Neural crest cell (in vitro differentiated cells): ENCODE results near the gene DCUN1D1. TPM values are rescaled to one million over a fixed set of nuclear protein-coding genes. Genes with fewer than 3 reads are reported as not detected.

Source experiments
- DNase-seq: peaks from one replicate; pipeline ENCODE4 v3.0.0; 2021; ENCODE audit warnings: low read depth, mixed read lengths, low spot score
- H3K27ac Mint-ChIP-seq: one replicate; pipeline ENCODE4 v1.8.0; 2021; ENCODE audit warnings: mild to moderate bottlenecking, mixed read lengths; ENCODE audit not compliant: unreplicated experiment
- H3K27me3 Mint-ChIP-seq: 2 replicates; pipeline ENCODE4 v1.8.0; 2021; ENCODE audit warnings: low read depth, mild to moderate bottlenecking, mixed read lengths
- H3K36me3 Mint-ChIP-seq: 2 replicates; pipeline ENCODE4 v1.8.0; 2021; ENCODE audit warnings: low read depth, mild to moderate bottlenecking, mixed read lengths
- H3K4me1 Mint-ChIP-seq: 2 replicates; pipeline ENCODE4 v1.8.0; 2021; ENCODE audit warnings: mixed read lengths
- H3K4me3 Mint-ChIP-seq: one replicate; pipeline ENCODE4 v1.8.0; 2021; ENCODE audit warnings: mild to moderate bottlenecking, mixed read lengths
- H3K9me3 Mint-ChIP-seq: 2 replicates; pipeline ENCODE4 v1.8.0; 2021; ENCODE audit warnings: mixed read lengths
- total RNA-seq: library from RNA; stranded (reverse); gene quantifications from 2 replicates; pipeline ENCODE4 v1.2.1, GENCODE V29; 2021
- TF ChIP-seq, protein P1 (sequence below): fragments of 200-600 bp; sonication (generic); conservative IDR thresholded peaks from 2 replicates; pipeline ENCODE4 v1.5.0; 2021; ENCODE audit warnings: antibody characterized with exemption, mild to moderate bottlenecking

DCUN1D1 gene
- total RNA-seq, 1 donor from 2014 or later: 48.3 TPM

DNA sequence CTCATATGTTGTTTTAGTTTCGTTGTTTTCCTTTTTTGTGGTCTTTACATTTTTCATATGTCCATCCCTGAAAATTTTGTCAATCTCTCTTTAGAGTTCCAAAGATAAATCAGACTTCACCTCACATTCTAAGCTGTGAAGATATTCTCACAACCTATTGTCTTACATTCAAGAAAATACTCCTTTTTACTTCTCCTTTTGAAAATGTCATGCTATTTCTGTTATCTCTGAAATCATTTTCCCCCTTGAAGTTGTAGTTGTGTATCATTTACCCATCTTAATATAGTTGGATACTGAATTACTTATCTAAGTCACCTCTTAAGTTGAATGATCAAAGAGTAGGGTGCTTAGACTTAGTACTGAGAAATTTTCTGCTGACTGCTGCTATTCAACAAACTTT, 74.3 kb downstream of the DCUN1D1 start:
- peaks cover 4% of the 10 kb centered on the region for H3K4me1 Mint-ChIP-seq
- H3K36me3 Mint-ChIP-seq: no peaks in the 10 kb centered on the region
- no peak for DNase-seq
- no peaks in the 10 kb centered on the region for H3K27me3 Mint-ChIP-seq
- TF ChIP-seq, protein P1, sequence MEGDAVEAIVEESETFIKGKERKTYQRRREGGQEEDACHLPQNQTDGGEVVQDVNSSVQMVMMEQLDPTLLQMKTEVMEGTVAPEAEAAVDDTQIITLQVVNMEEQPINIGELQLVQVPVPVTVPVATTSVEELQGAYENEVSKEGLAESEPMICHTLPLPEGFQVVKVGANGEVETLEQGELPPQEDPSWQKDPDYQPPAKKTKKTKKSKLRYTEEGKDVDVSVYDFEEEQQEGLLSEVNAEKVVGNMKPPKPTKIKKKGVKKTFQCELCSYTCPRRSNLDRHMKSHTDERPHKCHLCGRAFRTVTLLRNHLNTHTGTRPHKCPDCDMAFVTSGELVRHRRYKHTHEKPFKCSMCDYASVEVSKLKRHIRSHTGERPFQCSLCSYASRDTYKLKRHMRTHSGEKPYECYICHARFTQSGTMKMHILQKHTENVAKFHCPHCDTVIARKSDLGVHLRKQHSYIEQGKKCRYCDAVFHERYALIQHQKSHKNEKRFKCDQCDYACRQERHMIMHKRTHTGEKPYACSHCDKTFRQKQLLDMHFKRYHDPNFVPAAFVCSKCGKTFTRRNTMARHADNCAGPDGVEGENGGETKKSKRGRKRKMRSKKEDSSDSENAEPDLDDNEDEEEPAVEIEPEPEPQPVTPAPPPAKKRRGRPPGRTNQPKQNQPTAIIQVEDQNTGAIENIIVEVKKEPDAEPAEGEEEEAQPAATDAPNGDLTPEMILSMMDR: no peak
- no peaks in the 10 kb centered on the region for H3K9me3 Mint-ChIP-seq
- H3K4me3 Mint-ChIP-seq: no peak overlapping the region
- no peak overlapping the region for H3K27ac Mint-ChIP-seq

DNA sequence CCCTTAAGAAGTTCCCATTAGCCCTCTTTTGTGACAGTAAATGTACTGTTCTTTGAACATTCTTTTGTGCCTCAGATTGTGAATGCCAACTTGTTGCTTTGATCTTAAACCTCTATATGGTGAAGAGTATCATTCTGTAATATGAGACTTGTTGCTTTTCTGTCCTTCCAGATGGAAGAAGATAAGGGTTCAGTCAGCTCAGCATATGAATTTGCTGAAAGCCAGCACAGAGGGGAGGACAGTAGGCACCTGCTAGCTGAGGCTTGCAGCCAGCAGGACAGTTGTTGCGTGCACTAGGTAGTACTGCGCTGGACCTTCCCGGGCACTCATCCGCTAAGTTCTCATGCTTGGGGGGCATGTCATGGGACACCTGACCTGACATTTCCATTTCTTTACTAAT, 74.7 kb downstream of the DCUN1D1 start:
- H3K27ac Mint-ChIP-seq: no peak overlapping the region
- DNase-seq: no peak
- no peaks in the 10 kb centered on the region for H3K27me3 Mint-ChIP-seq
- no peak overlapping the region for H3K4me3 Mint-ChIP-seq
- H3K9me3 Mint-ChIP-seq: no peaks in the 10 kb centered on the region
- H3K36me3 Mint-ChIP-seq: no peaks in the 10 kb centered on the region
- peaks cover 4% of the 10 kb centered on the region for H3K4me1 Mint-ChIP-seq
- TF ChIP-seq, protein P1: no peak

DNA sequence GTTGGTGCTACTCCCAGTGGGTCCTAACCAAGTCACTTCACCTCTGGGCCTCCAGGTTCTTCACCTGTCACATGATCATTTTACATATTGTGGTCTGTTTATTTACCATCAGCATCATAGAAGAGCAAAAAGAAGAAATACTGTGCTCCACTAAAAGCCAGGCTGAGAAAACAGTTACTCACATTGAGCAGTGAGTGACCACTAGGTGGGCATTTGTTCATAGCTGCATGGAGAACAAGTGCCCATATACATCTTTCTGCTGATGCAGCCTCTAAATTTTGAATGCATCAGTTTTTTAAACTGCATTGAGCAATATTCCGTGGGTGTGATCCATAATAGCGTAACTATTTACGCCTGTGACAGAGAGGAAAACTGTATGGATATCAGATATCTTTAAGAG, 76.2 kb downstream of the DCUN1D1 start:
- Mint-ChIP-seq H3K27ac (no peak overlapping the region), H3K36me3 (no peaks in the 10 kb centered on the region), H3K4me1 (peaks cover 4% of the 10 kb centered on the region), H3K27me3 (no peaks in the 10 kb centered on the region), H3K9me3 (no peaks in the 10 kb centered on the region), H3K4me3 (no peak overlapping the region)
- no peak for DNase-seq
- TF ChIP-seq, protein P1: peak; percentile 43

DNA sequence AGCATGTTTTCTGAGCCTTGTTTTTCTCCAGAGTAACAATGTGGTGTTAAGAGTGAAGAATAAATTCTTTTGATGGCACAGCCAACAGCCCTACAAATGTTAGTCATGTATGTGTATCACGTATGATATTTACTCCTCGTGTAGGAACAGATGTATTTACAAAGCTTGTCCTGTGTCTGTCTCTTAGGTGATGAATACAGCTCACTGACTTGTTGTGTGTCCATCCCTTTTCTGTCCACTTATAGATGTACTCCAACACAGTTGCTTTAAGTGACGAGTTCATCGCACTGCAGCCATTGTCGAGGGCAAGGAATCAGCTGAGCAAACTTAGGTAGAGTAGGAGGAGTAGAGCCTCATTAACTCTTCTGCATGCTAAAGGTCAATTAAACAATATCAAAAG, 78.1 kb downstream of the DCUN1D1 start:
- TF ChIP-seq, protein P1: no peak
- H3K9me3 Mint-ChIP-seq: no peaks in the 10 kb centered on the region
- H3K27me3 Mint-ChIP-seq: no peaks in the 10 kb centered on the region

DNA sequence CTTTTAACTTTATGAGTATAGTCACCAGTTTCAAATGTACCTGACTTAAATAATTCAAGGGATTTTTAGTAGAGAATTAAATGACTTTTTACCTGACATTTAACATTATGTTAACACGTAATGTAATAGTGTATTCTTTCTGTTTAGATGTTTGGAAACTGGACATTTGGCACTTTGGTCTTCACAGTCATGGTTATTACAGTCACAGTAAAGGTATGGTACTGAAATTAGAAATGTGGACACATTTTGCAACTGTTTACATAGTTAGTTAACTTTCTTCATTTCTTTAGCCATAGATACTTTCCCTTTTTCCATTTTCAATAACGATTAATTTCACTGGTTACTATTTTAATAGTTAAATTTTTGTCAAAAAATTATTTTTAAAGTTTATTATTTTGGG, 83.8 kb downstream of the DCUN1D1 start:
- Mint-ChIP-seq H3K4me3 (no peak overlapping the region), H3K36me3 (peaks cover 6% of the 10 kb centered on the region), H3K4me1 (no peaks in the 10 kb centered on the region), H3K27me3 (no peaks in the 10 kb centered on the region), H3K27ac (no peak overlapping the region), H3K9me3 (peaks cover 4% of the 10 kb centered on the region)
- DNase-seq: no peak
- TF ChIP-seq, protein P1: no peak

More for the DNA sequence above, 78.1 kb downstream of the DCUN1D1 start:
- peaks cover 4% of the 10 kb centered on the region for H3K4me1 Mint-ChIP-seq
- no peak overlapping the region for H3K4me3 Mint-ChIP-seq
- no peak for DNase-seq
- no peaks in the 10 kb centered on the region for H3K36me3 Mint-ChIP-seq
- no peak overlapping the region for H3K27ac Mint-ChIP-seq
